CD4-positive, alpha-beta T cell (primary cell): ENCODE measurements around the gene MPDU1. TPM values are rescaled to one million over a fixed set of nuclear protein-coding genes. Genes with fewer than 3 reads are reported as not detected.
A peak's percentile ranks its signal among the peaks of the same experiment; 100 is the strongest.

Experiments
- ATAC-seq: fragments of 200-7000 bp; cut with Tn5 transposase; one replicate; pipeline ENCODE4 v1.10.0; 2022; ENCODE audit warnings: mild to moderate bottlenecking; ENCODE audit not compliant: poor library complexity
- CTCF ChIA-PET: fragments of 350-600 bp; sonication (Branson Sonifier 250); formaldehyde crosslinking; loops from one replicate; lab custom pipeline; 2021; ENCODE audit warnings: antibody characterized with exemption, inconsistent platforms; lab: Charles Lee
- POLR2A ChIA-PET: fragments of 350-600 bp; sonication (Branson Sonifier 250); formaldehyde crosslinking; loops from one replicate; lab custom pipeline; 2021; ENCODE audit warnings: antibody characterized with exemption, inconsistent platforms; lab: Charles Lee
- DNase-seq, 14 experiments: peaks; one replicate each; pipeline ENCODE4 v3.0.0-alpha.2; 2013 to 2020; ENCODE audit warnings: mixed read lengths in 2 of 14
- H3K27ac ChIP-seq, 2 donors: one replicate each; pipeline versions ENCODE4 v1.5.1 to v1.7.0; 2013; ENCODE audit warnings: low read length in 2 of 2, low read depth in 1 of 2, mild to moderate bottlenecking in 1 of 2
- H3K27me3 ChIP-seq, 2 experiments: 1 replicate in 1 of 2; 2 replicates in 1 of 2; pipeline versions ENCODE4 v1.6.1 to v1.7.0; 2013; ENCODE audit warnings: low read length in 2 of 2, control low read depth in 1 of 2, mild to moderate bottlenecking in 1 of 2, moderate library complexity in 1 of 2; ENCODE audit not compliant: insufficient read depth in 2 of 2, control insufficient read depth in 1 of 2
- H3K36me3 ChIP-seq: one replicate; pipeline ENCODE4 v1.6.1; 2013; ENCODE audit warnings: low read length, control low read depth; ENCODE audit not compliant: insufficient read depth
- H3K4me1 ChIP-seq: one replicate; pipeline ENCODE4 v1.6.1; 2013; ENCODE audit warnings: low read length, control low read depth; ENCODE audit not compliant: insufficient read depth
- H3K4me3 ChIP-seq: one replicate; pipeline ENCODE4 v1.5.1; 2013; ENCODE audit warnings: mild to moderate bottlenecking, low read length, moderate library complexity
- H3K9me3 ChIP-seq, 2 experiments: 1 replicate in 1 of 2; 2 replicates in 1 of 2; pipeline versions ENCODE4 v1.6.1 to v1.7.0; 2013; ENCODE audit warnings: low read length in 2 of 2, mild to moderate bottlenecking in 2 of 2, control low read depth in 1 of 2, moderate library complexity in 1 of 2; ENCODE audit not compliant: control insufficient read depth in 1 of 2, insufficient read depth in 1 of 2
- H3K27ac Mint-ChIP-seq: one replicate; pipeline ENCODE4 v1.8.0; 2020; ENCODE audit warnings: mixed read lengths
- H3K27me3 Mint-ChIP-seq: one replicate; pipeline ENCODE4 v1.8.0; 2021; ENCODE audit warnings: mixed read lengths
- H3K36me3 Mint-ChIP-seq: one replicate; pipeline ENCODE4 v1.8.0; 2021; ENCODE audit warnings: low read depth, mixed read lengths
- H3K4me1 Mint-ChIP-seq: one replicate; pipeline ENCODE4 v1.8.0; 2021; ENCODE audit warnings: low read depth, mixed read lengths
- H3K4me3 Mint-ChIP-seq: one replicate; pipeline ENCODE4 v1.8.0; 2020; ENCODE audit warnings: mild to moderate bottlenecking, mixed read lengths
- H3K9me3 Mint-ChIP-seq: one replicate; pipeline ENCODE4 v1.8.0; 2020; ENCODE audit warnings: mixed read lengths
- intact Hi-C, 2 experiments: fragments of 100-400 bp; cut with DNase I in 1 of 2; cut with micrococcal nuclease in 1 of 2; formaldehyde crosslinking; loops; one replicate each; pipeline versions ENCODE4 v1.15.1 to v1.9.0; 2023 to 2025; cut with DNase I, micrococcal nuclease
- total RNA-seq, 174 experiments: library from RNA in 2 of 174; stranded (reverse) in 2 of 174; gene quantifications; one replicate each; pipeline ENCODE4 v1.2.3 and lab custom pipeline; 2021 to 2026
- TF ChIP-seq, protein P1 (sequence below): fragments of 200-600 bp; IDR thresholded peaks from one replicate; pipeline ENCODE4 v1.8.0; 2022; ENCODE audit warnings: antibody characterized with exemption, mild to moderate bottlenecking

Gene MPDU1
- total RNA-seq, 2 experiments from 2014 or later, result 12.0 to 12.9 TPM

DNA sequence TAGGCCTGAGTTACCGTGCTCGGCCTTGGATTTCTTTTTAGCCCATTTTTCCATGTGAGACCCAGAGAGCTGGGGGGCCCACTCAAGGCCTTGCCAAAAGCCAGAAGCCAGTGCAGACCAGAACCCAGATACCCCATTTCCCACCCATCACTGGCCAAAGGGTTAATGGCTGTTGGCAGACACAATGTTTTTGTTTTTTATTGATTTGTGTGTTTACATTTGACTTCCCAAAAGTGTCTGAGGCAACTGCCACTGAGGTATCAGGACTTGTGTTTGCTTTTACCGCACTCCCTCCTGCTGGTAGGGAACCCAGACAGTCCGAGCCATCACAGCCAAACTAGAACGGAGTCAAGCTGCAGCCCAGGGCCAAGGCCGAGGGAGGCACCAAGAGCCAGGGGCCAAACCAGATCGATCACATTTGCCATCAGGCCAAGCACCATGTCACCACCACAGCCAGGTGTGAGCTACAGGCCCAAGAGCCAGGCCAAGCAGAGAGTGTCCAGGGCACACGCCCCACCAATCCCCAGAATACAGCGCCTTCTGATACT is 42.5 kb upstream of the MPDU1 start:
- ATAC-seq (no peak), DNase-seq (no peak)
- no peaks in the 10 kb centered on the region for H3K36me3 ChIP-seq
- intact Hi-C loops, result no loop called here
- H3K27ac Mint-ChIP-seq, result no peak overlapping the region
- TF ChIP-seq, protein P1, sequence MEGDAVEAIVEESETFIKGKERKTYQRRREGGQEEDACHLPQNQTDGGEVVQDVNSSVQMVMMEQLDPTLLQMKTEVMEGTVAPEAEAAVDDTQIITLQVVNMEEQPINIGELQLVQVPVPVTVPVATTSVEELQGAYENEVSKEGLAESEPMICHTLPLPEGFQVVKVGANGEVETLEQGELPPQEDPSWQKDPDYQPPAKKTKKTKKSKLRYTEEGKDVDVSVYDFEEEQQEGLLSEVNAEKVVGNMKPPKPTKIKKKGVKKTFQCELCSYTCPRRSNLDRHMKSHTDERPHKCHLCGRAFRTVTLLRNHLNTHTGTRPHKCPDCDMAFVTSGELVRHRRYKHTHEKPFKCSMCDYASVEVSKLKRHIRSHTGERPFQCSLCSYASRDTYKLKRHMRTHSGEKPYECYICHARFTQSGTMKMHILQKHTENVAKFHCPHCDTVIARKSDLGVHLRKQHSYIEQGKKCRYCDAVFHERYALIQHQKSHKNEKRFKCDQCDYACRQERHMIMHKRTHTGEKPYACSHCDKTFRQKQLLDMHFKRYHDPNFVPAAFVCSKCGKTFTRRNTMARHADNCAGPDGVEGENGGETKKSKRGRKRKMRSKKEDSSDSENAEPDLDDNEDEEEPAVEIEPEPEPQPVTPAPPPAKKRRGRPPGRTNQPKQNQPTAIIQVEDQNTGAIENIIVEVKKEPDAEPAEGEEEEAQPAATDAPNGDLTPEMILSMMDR, result no peak
- no peaks in the 10 kb centered on the region for H3K27me3 ChIP-seq
- H3K9me3 Mint-ChIP-seq, result no peaks in the 10 kb centered on the region
- H3K4me3 Mint-ChIP-seq, result no peak overlapping the region
- peaks cover 4 to 13% of the 10 kb centered on the region in 2 experiments for H3K9me3 ChIP-seq
- ChIA-PET POLR2A (no interaction called here), CTCF (no interaction called here)
- no peak overlapping the region for H3K27ac ChIP-seq
- H3K36me3 Mint-ChIP-seq, result no peaks in the 10 kb centered on the region
- no peaks in the 10 kb centered on the region for H3K27me3 Mint-ChIP-seq
- no peak overlapping the region for H3K4me3 ChIP-seq
- no peaks in the 10 kb centered on the region for H3K4me1 Mint-ChIP-seq
- no peaks in the 10 kb centered on the region for H3K4me1 ChIP-seq

DNA sequence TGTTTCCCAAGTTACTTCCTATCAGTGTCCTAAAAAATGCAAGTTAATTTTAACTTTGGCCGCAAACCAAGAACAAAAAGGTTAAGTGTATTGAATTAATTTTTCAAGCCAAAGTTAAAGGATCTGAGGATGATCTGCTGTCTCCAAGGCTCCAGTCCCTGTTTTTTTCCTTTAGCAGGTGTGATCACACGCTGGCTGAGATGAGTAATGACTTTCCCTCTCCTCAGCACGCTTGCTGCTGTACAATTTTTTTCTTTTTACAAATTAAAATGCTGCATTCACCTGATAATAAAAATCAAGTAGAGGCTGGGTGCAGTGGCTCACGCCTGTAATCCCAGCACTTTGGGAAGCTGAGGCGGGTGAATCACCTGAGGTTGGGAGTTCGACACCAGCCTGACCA is 38.7 kb upstream of the MPDU1 start:
- Mint-ChIP-seq H3K4me1 (peaks cover 14% of the 10 kb centered on the region), H3K36me3 (peaks cover 5% of the 10 kb centered on the region), H3K27ac (no peak overlapping the region), H3K27me3 (no peaks in the 10 kb centered on the region), H3K4me3 (no peak overlapping the region), H3K9me3 (no peaks in the 10 kb centered on the region)
- Histone ChIP-seq H3K36me3 (no peaks in the 10 kb centered on the region), H3K4me3 (no peak overlapping the region), H3K27ac (no peak overlapping the region), H3K4me1 (peaks cover 23% of the 10 kb centered on the region), H3K27me3 (no peaks in the 10 kb centered on the region), H3K9me3 (no peaks in the 10 kb centered on the region)
- ATAC-seq, result no peak
- CTCF ChIA-PET, result interaction anchor here (0.7 kb wide), 1 partner anchor 30 kb away, joined by 5 read pairs; no protein-coding TSS in a partner anchor
- POLR2A ChIA-PET, result no interaction called here
- DNase-seq, result no peak
- intact Hi-C loops, result no loop called here
- TF ChIP-seq, protein P1, result no peak

DNA sequence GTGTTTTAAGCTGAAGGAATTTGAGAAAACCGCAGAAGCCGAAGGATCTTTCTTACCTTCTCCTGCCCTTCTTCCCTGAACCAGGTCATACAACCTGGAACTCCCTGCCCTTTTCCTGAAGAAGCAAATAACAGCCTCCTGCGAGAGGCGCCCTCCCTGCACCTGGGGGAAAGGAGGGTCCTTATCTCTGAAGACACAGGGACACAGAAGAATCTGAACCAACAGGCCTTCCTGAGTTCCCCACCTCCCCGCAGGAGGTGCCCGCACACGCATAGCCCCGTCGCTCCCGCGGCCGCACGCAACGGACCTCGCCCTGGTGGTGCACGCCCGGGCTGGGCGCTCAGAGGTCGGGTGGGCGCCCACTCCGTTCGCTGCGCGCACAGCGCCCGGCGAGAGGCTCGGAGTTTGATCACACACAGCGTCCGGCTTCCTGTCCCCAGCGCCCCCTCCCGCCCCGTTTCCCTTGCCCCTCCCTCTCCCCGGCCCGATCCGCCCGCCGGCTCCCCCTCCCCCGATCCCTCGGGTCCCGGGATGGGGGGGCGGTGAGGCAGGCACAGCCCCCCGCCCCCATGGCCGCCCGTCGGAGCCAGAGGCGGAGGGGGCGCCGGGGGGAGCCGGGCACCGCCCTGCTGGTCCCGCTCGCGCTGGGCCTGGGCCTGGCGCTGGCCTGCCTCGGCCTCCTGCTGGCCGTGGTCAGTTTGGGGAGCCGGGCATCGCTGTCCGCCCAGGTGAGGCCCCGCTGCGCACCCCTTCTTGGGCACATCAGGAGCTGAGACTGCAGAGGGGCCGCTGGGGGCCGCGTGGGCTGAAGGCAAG is 34.9 kb upstream of the MPDU1 start, which contains the start of gene TNFSF12:
Gene TNFSF12, plus strand, starts transcription at position 474 of the 816 bp plus-strand sequence. Its CDS starts 96 bp downstream, at position 570.
- Histone ChIP-seq H3K27ac (peak within 1 kb of the TSS; percentile 36 to 60), H3K9me3 (no peaks in the 10 kb centered on the region), H3K4me3 (peak within 1 kb of the TSS; percentile 87), H3K4me1 (peaks cover 62% of the 10 kb centered on the region), H3K36me3 (peaks cover 10% of the 10 kb centered on the region), H3K27me3 (no peaks in the 10 kb centered on the region)
- TF ChIP-seq, protein P1, result no peak
- ChIA-PET POLR2A (interaction anchor here (1.1 to 3.3 kb wide), 7 partner anchors 9 to 138 kb away, joined by 3 to 19 read pairs (median 6); partner anchors contain the start of genes FXR2, MPDU1, POLR2A and SENP3), CTCF (interaction anchor here (1.1 to 4.4 kb wide), 3 partner anchors 12 to 112 kb away, joined by 3 to 32 read pairs (median 11); no protein-coding TSS in a partner anchor)
- ATAC-seq (peak; percentile 19), DNase-seq (peak; percentile 22 to 77 (median 56))
- peaks cover 10% of the 10 kb centered on the region for H3K36me3 Mint-ChIP-seq
- H3K4me3 Mint-ChIP-seq, result peak within 1 kb of the TSS; percentile 91
- H3K4me1 Mint-ChIP-seq, result peaks cover 50% of the 10 kb centered on the region
- intact Hi-C loops, result loop anchor here in 1 of 2 experiments (2.0 kb wide), 1 partner anchor 14 kb away; no protein-coding TSS in a partner anchor
- no peaks in the 10 kb centered on the region for H3K9me3 Mint-ChIP-seq
- no peaks in the 10 kb centered on the region for H3K27me3 Mint-ChIP-seq
- H3K27ac Mint-ChIP-seq, result peak within 1 kb of the TSS; percentile 88
